ENCODE results near the gene GRIA1.

DNA sequence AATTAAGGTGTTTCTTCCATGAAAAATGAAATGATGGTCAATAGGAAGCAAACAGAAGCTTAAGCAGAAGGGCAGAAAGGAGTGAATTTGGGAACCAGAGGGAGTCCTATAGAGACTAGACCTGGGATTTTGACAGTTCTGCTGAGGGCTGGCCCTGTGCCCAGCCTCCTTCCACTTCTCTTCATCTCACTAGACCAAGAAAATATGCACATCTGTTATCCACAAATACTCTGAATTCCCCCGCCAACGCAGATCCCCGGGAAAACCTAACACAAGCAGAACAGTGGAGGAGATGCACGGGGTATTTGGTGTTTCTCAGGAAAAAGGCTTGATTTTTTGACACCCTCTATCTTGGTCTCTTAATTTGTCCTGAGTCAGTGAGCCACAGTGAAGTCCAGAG lies 22.7 kb downstream of the GRIA1 start:
- TF ChIP-seq, protein P1, sequence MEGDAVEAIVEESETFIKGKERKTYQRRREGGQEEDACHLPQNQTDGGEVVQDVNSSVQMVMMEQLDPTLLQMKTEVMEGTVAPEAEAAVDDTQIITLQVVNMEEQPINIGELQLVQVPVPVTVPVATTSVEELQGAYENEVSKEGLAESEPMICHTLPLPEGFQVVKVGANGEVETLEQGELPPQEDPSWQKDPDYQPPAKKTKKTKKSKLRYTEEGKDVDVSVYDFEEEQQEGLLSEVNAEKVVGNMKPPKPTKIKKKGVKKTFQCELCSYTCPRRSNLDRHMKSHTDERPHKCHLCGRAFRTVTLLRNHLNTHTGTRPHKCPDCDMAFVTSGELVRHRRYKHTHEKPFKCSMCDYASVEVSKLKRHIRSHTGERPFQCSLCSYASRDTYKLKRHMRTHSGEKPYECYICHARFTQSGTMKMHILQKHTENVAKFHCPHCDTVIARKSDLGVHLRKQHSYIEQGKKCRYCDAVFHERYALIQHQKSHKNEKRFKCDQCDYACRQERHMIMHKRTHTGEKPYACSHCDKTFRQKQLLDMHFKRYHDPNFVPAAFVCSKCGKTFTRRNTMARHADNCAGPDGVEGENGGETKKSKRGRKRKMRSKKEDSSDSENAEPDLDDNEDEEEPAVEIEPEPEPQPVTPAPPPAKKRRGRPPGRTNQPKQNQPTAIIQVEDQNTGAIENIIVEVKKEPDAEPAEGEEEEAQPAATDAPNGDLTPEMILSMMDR (IDR thresholded peaks at IDR 0.05): no peak
- TF ChIP-seq POLR2AphosphoS5 (IDR thresholded peaks at IDR 0.05) (no peak), POLR2A (IDR thresholded peaks at IDR 0.05) (no peak), EP300 (IDR thresholded peaks at IDR 0.05) (no peak)

Data from gastroesophageal sphincter (tissue), 3 donors.